Spleen (tissue), 11 donors: ENCODE data around the gene FGD4. TPM values are rescaled to one million over a fixed set of nuclear protein-coding genes. Genes with fewer than 3 reads are reported as not detected.

Experiments used
- DNase-seq: peaks from one replicate; pipeline ENCODE4 v3.0.0-alpha.2; 2020
- H3K27ac ChIP-seq, 8 donors: fragments of 200-600 bp; sonication (generic) in 7 of 8; 1 replicate in 4 of 8; 2 replicates in 4 of 8; pipeline versions ENCODE4 v1.5.0 to v1.8.0; 2016 to 2021; ENCODE audit warnings: inconsistent platforms in 4 of 8, mild to moderate bottlenecking in 4 of 8, moderate library complexity in 1 of 8
- H3K27me3 ChIP-seq, 7 donors: fragments of 200-600 bp; sonication (generic) in 6 of 7; replicated peaks in 1 of 7; 1 replicate in 4 of 7; 2 replicates in 3 of 7; pipeline versions ENCODE4 v1.5.0 to v1.8.0; 2016 to 2021; ENCODE audit warnings: inconsistent platforms in 3 of 7, mild to moderate bottlenecking in 1 of 7
- H3K36me3 ChIP-seq, 6 donors: fragments of 200-600 bp; sonication (generic) in 5 of 6; 1 replicate in 4 of 6; 2 replicates in 2 of 6; pipeline versions ENCODE4 v1.5.0 to v1.8.0; 2016 to 2021; ENCODE audit warnings: inconsistent platforms in 2 of 6
- H3K4me1 ChIP-seq, 6 donors: fragments of 200-600 bp; sonication (generic) in 5 of 6; 1 replicate in 3 of 6; 2 replicates in 3 of 6; pipeline versions ENCODE4 v1.5.0 to v1.8.0; 2016 to 2021; ENCODE audit warnings: inconsistent platforms in 3 of 6
- H3K4me3 ChIP-seq, 8 donors: fragments of 200-600 bp; sonication (generic) in 7 of 8; 1 replicate in 4 of 8; 2 replicates in 4 of 8; pipeline versions ENCODE4 v1.5.0 to v1.8.0; 2016 to 2021; ENCODE audit warnings: inconsistent platforms in 4 of 8, mild to moderate bottlenecking in 4 of 8, moderate library complexity in 2 of 8
- H3K9me3 ChIP-seq, 8 donors: fragments of 200-600 bp; sonication (generic) in 7 of 8; 1 replicate in 4 of 8; 2 replicates in 4 of 8; pipeline versions ENCODE4 v1.5.0 to v1.8.0; 2016 to 2021; ENCODE audit warnings: inconsistent platforms in 4 of 8
- POLR2A ChIP-seq, 3 donors: fragments of 450-650 bp; IDR thresholded peaks; one replicate each; pipeline ENCODE4 v1.5.1; 2017; ENCODE audit warnings: antibody characterized with exemption in 3 of 3, mild to moderate bottlenecking in 1 of 3
- POLR2AphosphoS5 ChIP-seq, 3 donors: sonication (generic); formaldehyde crosslinking; IDR thresholded peaks; one replicate each; pipeline ENCODE4 v1.5.1; 2017; ENCODE audit warnings: antibody characterized with exemption in 3 of 3
- WGBS, 5 donors: extraction: QIAGEN DNeasy Blood & Tissue Kit in 3 of 5; methylation state at CpG; one replicate each; pipeline versions ENCODE4 v1.1.5 to v1.1.7; 2013 to 2018; 5-methylcytosine and 5-hydroxymethylcytosine counted together
- intact Hi-C: fragments of 100-400 bp; cut with DNase I; formaldehyde crosslinking; loops from one replicate; pipeline ENCODE4 v1.15.0; 2023; ENCODE audit warnings: low total_unique reads
- polyA plus RNA-seq, 3 donors: library from polyadenylated mRNA; stranded (reverse); fragments of 200-250 nt; gene quantifications; one replicate each; pipeline ENCODE4 v1.2.1, GENCODE V29; 2013
- total RNA-seq, 7 donors: library from RNA; depleted of rRNA in 3 of 7; stranded (reverse); fragments of >200 nt in 3 of 7; fragmentation: NEBNext Ultra II Directional in 4 of 7; extraction: Animal tissue kit (Norgen Biotek cat#: 25700) in 4 of 7; gene quantifications; one replicate each; pipeline versions ENCODE4 v1.1.0 to v1.2.1, GENCODE V29; 2016 to 2021
- TF ChIP-seq, protein P1 (sequence below), 11 experiments: fragments of 200-600 bp in 7 of 11; fragments of 450-650 bp in 4 of 11; sonication (generic) in 4 of 11; IDR thresholded peaks in 8 of 11; conservative IDR thresholded peaks in 3 of 11; 1 replicate in 7 of 11; 2 replicates in 4 of 11; pipeline versions ENCODE4 v1.4.0 to v1.8.0; 2016 to 2021; ENCODE audit warnings: antibody characterized with exemption in 11 of 11, inconsistent platforms in 4 of 11, mild to moderate bottlenecking in 1 of 11
- donor health status: healthy with polysubstance abuse.
- donor health status: DM: no; HTN: no; CAD: no; lungs with moderate emphysema.
- donor health status: DM: no; HTN: no; CAD: no.
- donor health status: Bipolar disorder and iron deficiency.
- donor health status: healthy.
- donor health status: DM: no; HTN: no; CAD: no.
- donor health status: DM: yes; HTN: yes; CAD: no.

FGD4 gene
- total and polyA plus RNA-seq, 10 donors = 1.0 to 44.4 (median 25.7) TPM

DNA sequence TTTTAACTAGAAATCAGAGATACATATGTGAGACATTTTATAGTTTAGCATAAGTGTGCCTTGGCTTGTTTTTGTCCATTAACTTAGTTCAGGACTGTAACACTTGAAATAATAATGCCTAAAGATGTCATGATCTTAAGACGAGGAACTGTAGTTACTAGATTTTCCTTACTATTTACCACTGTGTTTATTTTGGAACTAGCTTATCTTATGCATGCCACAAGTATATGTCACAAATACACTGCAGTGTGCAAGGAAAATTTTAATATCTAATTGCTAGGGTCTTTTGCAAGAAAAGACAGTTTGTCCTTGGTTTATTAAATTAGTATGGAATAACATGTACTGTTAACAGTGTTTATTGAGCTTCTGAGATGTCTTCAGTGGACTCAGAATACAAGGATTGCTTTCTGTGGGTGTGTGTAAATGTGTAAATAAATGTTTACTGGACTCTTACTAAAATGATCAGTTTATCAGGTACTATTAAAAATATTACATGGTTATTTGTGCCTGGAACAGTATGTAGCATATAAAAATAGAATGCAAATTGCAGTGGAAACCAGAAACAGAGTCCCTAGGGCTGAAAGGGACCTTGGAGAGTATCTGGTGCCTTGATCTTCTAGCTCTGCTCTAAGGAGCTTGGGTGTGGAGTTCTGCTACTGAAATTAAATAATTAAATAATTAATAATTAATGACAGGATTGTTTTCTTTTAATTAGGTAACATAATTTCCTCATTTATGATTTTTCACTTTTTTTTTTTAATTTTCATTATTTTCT, 58.1 kb downstream of the FGD4 start:
- peak overlapping the region in 1 of 8 donors; percentile 45 for H3K27ac ChIP-seq
- no peaks in the 10 kb centered on the region for H3K36me3 ChIP-seq
- H3K4me3 ChIP-seq = no peak overlapping the region
- WGBS, 5 donors = 69 to 84% (median 76%) methylated on average over 1 of the region's 1 CpG
- no peaks in the 10 kb centered on the region for H3K9me3 ChIP-seq
- TF ChIP-seq POLR2A (IDR thresholded peaks at IDR 0.05) = no peak
- no peak for TF ChIP-seq POLR2AphosphoS5 (IDR thresholded peaks at IDR 0.05)
- TF ChIP-seq, protein P1, sequence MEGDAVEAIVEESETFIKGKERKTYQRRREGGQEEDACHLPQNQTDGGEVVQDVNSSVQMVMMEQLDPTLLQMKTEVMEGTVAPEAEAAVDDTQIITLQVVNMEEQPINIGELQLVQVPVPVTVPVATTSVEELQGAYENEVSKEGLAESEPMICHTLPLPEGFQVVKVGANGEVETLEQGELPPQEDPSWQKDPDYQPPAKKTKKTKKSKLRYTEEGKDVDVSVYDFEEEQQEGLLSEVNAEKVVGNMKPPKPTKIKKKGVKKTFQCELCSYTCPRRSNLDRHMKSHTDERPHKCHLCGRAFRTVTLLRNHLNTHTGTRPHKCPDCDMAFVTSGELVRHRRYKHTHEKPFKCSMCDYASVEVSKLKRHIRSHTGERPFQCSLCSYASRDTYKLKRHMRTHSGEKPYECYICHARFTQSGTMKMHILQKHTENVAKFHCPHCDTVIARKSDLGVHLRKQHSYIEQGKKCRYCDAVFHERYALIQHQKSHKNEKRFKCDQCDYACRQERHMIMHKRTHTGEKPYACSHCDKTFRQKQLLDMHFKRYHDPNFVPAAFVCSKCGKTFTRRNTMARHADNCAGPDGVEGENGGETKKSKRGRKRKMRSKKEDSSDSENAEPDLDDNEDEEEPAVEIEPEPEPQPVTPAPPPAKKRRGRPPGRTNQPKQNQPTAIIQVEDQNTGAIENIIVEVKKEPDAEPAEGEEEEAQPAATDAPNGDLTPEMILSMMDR (IDR thresholded peaks at IDR 0.05 in 8 of 11, conservative IDR thresholded peaks at IDR 0.05 in 3 of 11) = no peak
- H3K4me1 ChIP-seq = peaks cover 0 to 43% (median 14%) of the 10 kb centered on the region in 6 donors
- intact Hi-C loops = no loop called here
- no peak for DNase-seq
- H3K27me3 ChIP-seq = no peaks in the 10 kb centered on the region

DNA sequence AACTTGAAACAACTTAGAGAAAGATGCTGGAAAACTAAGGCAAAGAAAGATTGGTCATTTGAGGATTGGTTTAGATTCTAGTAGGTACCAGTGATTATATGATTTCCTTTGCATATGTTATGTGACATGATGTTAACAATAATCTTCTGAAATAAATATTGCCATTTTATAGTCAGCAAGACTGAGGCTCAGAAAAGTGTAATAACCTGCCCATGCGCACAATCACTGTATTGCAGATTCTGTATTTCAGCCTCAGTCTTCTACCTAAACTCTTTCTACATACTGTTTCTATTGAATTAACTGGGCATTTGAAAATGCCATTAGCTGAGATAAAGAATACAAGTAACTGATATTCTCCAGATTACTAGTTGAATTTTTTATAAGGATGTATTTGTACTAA, 61.3 kb downstream of the FGD4 start:
- H3K9me3 ChIP-seq = no peaks in the 10 kb centered on the region
- H3K27me3 ChIP-seq = no peaks in the 10 kb centered on the region
- H3K27ac ChIP-seq = no peak overlapping the region
- 91 to 100% (median 95%) methylated on average over 1 of the region's 1 CpG for WGBS, 5 donors
- H3K36me3 ChIP-seq = no peaks in the 10 kb centered on the region
- no peak overlapping the region for H3K4me3 ChIP-seq
- H3K4me1 ChIP-seq = peaks cover 0 to 26% (median 14%) of the 10 kb centered on the region in 6 donors
- intact Hi-C loops = no loop called here
- no peak for TF ChIP-seq POLR2AphosphoS5 (IDR thresholded peaks at IDR 0.05)
- TF ChIP-seq, protein P1 (IDR thresholded peaks at IDR 0.05 in 8 of 11, conservative IDR thresholded peaks at IDR 0.05 in 3 of 11) = no peak
- TF ChIP-seq POLR2A (IDR thresholded peaks at IDR 0.05) = no peak
- DNase-seq = no peak

DNA sequence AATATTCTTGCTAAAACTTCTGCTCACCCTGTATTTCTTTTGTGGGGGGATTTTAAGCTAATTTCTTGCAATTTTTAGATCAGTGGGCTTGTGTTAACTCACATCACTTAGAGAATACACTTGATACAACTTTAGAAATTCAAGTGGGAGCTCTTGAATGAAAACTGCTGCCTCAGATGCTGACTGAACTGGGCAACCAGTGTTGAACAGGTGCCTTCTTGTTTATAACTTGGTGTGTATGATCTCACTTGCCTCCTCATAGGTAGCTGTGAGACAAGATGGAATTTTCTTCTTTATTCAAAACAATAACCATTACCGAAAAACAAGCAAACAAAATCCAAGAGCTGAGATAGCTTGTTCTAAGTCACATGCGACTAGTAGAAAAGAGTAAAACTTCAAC, 63.5 kb downstream of the FGD4 start:
- TF ChIP-seq POLR2A (IDR thresholded peaks at IDR 0.05) = no peak

DNA sequence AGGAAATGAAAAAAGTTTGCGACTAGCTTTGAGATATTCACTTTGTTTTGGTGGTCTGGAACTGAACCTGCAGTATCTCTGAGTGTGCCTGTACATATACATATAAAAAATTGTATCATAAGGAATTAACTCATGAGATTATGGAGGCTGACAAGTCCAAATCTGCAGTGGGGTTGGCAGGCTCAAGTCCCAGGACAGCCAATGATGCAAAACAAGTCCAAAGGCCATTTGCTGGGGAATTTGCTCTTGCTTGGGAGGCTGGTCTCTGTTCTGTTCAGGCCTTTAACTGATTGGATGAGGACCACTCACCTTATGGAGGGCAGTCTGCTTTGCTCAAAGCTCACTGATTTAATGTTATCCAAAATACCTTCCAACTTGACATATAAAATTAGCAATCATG, 66.8 kb downstream of the FGD4 start:
- 95 to 100% (median 98%) methylated on average over 1 of the region's 1 CpG for WGBS, 5 donors

More for the DNA sequence above, 63.5 kb downstream of the FGD4 start:
- 96 to 99% (median 99%) methylated on average over 2 of the region's 2 CpGs for WGBS, 5 donors
- intact Hi-C loops = no loop called here
- Histone ChIP-seq H3K27ac (no peak overlapping the region), H3K27me3 (no peaks in the 10 kb centered on the region), H3K4me3 (no peak overlapping the region), H3K36me3 (no peaks in the 10 kb centered on the region), H3K4me1 (peaks cover 0 to 18% (median 2%) of the 10 kb centered on the region in 6 donors), H3K9me3 (no peaks in the 10 kb centered on the region)
- no peak for DNase-seq

More for the DNA sequence above, 66.8 kb downstream of the FGD4 start:
- no peak for DNase-seq
- no peak for TF ChIP-seq POLR2A (IDR thresholded peaks at IDR 0.05)
- TF ChIP-seq, protein P1 (IDR thresholded peaks at IDR 0.05 in 8 of 11, conservative IDR thresholded peaks at IDR 0.05 in 3 of 11) = no peak
- no peak for TF ChIP-seq POLR2AphosphoS5 (IDR thresholded peaks at IDR 0.05)
- Histone ChIP-seq H3K4me1 (peaks cover 0 to 26% (median 12%) of the 10 kb centered on the region in 6 donors), H3K27ac (no peak overlapping the region), H3K9me3 (no peaks in the 10 kb centered on the region), H3K36me3 (no peaks in the 10 kb centered on the region), H3K4me3 (no peak overlapping the region), H3K27me3 (no peaks in the 10 kb centered on the region)
- intact Hi-C loops = no loop called here
